GM18499 (cell line): Measurements from ENCODE around the gene TTC39C.

ENCODE experiments used
- ATAC-seq: cut with Tn5 transposase; IDR thresholded peaks from one replicate; pipeline ENCODE4 v1.9.1; 2021; ENCODE audit warnings: moderate number of reproducible peaks; ENCODE audit not compliant: insufficient read depth, unreplicated experiment

TTC39C gene

GRCh38 chr18:24014062-24014985 lies at the start of gene TTC39C:
Gene TTC39C (plus strand): TSS chr18:24014754. CDS start chr18:24014872, 118 bp downstream.
- no peak for ATAC-seq

GRCh38 chr18:23966909-23967308 lies 47.6 kb upstream of the TTC39C start:
- no peak for ATAC-seq

DNA sequence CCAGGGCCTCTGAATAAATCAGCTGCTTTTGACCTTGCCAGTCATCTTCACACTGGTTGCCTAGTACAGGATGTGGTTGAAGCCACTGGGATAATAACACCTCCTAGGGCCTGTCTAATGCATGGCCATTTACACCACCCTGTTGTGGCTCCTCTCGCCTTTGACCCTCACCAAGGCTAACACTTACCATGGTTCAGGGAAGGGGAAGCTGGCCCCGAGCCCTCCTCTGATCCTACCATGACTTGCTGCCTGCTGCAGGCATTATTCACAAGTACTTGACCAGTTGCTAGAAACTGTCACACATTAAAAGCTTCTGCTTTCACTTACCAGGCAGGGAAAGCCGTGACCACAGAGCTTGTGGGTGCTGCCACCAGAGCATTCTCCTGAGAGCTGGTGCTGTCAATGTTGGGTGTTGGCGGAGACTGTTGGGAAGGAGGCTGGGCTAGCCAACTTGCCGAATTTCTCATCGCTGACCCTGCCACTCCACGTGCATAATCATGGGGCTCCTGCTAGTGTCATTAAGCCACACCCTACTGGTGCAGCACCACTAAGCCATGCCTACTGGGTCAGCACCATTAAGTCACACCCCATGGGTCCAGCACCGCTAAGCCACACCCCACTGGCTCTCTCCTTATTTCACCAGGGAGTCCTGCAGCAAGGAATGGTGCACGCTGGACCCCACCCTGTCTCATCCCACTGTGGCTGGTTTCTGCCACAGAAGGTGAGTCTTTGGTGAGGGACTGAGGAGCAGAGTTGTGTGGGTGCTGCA lies 47.0 kb upstream of the TTC39C start:
- no peak for ATAC-seq

DNA sequence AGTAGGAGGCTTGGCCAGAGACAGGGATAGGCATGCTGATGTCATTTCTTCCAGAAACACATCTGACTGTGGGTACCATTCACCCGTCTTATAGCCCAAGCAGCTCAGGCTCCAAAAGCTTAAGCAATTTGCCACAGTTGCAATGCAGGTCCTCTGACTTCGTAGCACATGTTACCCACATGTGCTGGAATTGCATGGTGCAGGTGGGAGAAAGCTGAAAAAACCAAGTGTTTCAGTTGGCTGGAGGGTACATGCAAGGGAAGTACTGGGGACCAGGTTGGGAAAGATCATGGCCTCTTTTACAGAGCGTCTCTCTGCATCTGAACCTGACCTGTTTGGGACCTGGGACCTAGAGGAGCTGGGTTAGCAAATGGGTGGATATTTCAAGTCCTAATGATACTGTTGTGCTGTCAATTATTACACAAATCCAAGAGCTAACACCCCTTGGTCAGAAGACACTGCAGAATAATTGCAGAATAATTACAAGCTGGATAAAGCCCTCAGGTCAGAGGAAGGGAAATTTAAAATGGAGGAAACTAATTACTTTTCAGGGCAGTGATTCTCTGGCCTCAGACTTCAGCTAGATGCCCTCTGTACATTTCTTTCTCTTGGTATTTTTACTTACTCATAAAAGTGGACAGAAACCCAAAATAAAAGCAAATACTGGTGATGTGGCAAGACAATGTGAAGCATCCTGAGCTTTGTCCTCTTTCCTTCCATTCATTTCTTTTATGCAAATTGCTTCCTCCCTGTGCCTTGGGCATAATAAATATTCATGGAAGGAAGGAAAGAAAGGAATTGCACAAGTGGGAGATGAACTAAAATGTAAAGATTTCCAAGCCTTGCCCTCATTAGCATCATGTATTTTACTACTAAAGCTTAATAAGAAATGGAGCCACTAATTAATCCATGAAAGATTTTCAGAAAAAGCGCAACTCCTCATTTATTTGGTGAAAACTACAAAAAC lies 45.6 kb upstream of the TTC39C start:
- ATAC-seq, result no peak

DNA sequence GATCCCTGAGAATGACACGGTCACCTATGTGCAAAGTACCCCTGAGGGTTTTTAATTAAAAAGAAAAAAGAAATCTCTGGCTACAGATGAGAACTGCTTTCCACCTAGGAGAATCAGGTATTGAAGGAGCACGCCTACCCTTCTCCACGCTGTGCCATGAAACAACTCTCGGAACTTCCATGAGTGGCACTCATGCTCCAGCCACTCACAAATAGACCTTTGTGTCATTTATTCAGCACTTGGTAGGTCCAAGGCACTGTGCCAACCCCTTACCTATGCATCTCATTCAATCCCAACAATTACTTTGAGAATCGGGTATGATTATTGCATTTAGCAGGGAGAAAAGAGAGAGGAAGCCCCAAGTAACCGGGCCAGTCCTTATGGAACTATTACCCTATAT lies 44.9 kb upstream of the TTC39C start:
- no peak for ATAC-seq

DNA sequence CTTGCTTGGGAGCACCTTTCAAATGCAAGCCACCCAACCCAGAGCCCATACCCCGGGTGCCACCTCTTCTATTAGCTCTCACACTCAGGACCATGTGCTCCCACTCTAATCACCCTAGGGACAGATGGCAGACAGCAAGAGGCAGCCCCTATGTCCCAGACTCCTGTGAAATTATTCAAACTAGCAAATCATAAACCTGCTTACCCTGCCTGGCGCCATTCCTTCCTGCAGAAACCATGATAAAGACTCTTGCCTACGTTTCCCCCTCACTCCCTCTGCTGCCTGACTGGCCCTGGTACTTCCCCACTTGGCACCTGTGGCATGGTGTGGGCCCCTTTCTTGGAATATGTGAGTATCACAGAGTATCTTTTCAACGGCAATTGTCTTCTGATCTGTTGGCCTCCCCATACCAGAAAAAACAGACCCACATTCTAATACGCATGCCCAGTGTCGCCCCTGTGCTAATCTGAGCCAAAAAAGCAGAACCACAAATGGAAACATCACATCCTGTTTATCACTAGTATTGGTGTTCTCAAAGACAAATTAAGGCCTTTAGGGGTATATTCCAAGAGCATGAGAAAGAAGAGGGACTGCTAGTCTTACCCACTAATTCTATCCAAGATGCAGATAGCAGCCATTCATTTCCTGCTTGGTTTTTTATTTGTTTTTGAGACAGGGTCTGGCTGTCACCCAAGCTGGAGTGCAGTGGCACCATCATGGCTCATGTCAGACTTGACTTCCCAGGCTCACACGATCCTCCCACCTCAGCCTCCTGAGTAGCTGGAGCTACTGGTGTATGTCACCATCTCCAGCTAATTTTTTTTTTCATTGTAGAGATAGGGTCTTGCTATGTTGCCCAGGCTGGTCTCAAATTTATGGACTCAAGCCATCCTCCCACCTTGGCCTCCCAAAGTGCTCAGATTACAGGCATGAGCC lies 44.1 kb upstream of the TTC39C start:
- ATAC-seq, result no peak

DNA sequence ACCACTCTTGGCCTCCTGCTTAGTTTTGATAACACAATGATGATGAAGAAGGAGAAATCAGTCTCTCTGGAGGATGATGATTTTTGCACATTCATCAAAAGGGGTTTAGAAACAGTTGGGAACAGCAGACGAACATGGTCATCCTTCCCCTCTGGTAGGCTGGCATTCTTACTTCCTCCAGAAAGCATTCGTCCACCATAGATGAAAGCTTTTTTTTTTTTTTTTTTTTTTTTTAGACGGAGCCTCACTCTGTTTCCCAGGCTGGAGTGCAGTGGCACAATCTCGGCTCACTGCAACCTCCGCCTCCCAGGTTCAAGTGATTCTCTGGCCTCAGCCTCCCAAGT lies 43.5 kb upstream of the TTC39C start:
- ATAC-seq, result no peak

- no peak for ATAC-seq
Measured at GRCh38 chr18:23971666-23972230, 42.8 kb upstream of the TTC39C start.

DNA sequence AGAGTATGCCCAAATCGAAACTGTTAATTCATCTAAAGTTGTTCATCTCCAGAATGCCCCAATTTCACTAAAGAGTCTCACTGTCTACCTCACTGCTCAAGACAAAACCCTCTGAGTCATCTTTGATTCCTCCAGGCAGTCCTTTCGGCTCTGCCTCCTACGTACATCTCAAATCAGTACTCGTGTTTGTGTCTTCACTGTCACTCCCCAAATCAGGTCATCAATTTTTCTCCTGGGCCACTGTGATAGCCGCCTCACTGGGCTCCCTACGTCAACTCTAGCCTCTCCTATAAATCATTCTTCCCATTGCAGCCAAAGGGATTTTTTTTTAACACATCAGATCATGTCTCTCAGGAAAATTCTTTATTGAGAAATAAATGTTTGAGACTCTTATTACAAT lies 42.1 kb upstream of the TTC39C start:
- peak; percentile 72 for ATAC-seq

GRCh38 chr18:23977103-23977502 lies 37.5 kb upstream of the TTC39C start:
- ATAC-seq, result no peak

DNA sequence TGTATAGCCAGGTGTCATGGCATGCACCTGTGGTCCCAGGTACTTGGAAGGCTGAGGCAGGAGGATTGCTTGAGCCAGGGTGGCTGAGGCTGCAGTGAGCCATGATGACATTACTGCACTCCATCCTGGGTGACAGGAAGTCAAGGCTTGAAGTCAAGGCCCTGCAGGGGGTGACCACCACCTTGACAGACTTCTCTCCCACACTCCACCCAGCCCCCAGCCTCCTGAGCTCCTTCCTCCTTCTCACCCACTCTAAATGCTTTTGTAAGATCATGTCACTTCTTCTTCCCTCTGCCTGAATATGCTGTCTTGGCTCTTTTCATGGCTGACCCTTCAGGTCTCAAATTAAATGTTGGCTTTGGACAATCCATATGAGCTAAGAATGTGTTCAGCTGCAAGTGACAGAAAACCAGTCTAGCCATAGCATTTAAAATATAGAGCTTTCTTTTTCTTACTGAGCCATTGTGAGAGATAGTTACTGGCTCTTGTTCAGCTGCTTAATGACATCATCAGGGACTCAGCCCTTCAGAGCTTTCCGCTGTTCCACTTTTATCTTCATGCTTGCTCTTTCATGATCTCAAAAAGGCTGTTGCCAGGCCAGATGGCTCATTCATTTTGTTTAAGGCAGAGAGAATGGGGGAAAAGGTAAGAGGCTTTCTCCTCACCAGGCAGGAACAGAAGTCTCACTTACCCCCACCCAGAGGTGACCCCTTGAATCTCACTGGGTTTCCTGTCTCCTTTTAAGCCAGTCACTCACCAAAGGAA lies 36.7 kb upstream of the TTC39C start:
- ATAC-seq, result no peak

DNA sequence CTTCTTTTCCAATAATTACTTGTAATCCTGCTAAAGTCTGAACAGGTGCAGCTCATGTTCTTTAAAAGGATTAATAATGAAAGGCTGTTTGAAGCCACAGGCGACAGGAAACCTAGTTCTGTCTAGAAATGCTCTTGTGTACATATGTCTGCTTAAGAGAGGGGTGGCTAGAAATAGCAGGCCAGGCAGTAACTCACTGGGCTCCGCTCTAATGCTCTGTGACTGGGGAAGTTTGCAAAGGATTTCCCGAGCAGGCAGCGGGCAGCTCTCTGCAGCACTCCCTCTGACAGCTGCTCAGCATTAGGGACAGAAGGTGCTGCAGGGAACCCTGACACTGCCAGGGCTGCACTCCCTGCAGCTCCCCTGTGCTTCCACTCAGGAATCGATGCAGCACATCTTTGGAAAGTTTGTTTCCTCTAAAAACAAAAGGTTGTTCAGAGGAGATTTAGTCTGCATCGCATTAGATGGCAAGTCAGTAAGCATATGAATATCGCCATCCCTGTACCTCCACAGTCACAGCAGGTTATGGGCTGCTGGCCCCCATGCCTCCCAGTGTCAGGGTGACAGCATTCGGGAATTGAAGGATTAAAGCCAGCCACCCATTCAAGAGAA lies 33.1 kb upstream of the TTC39C start:
- peak; percentile 64 for ATAC-seq

DNA sequence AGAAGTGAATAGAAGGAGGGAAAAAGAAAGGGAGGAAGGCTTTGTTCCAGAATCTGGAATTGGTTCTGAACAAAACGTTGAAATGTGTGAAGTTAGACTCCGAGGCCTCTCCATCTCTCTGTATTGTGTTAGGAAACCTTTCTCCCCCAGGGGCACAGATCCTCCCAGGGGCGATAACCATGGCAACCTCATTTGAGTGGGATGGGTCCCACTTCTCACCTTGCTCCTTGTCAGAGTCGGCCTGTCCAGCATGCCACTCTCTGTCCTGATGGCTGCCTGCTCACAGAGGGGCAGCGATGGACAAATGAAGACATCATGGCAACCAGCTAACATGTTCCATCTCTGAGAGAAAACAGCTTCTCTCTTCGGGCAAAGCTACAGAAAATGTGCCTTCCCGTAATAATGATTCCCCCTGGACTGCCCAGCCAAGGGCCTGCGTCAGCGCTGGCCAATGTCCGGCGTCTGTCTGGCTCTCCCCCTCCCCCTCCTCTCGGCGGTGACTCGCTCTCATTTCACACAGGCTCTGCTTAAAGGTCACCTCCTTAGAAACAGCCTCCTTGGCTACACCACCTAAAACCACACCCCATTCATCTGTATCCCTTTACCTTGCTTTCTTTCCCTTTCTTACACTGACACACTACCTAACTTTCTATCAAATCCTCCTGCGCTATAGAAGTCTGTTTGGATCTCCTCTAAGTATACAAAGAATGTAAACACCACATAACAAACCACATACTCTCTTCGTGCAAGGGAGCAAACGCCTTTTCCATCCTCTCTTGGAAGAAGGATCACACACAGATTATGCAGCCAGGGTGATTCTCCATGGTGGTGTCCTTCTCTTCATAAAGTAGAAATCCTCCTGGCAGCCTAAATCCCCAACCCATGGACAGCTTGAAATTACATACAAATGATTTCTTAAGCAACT lies 32.1 kb upstream of the TTC39C start:
- no peak for ATAC-seq

GRCh38 chr18:23983112-23983511 lies 31.4 kb upstream of the TTC39C start:
- no peak for ATAC-seq

GRCh38 chr18:23986600-23987359 lies 27.8 kb upstream of the TTC39C start:
- peak; percentile 56 for ATAC-seq
